ENCODE results near the gene SPTBN4.

- TF ChIP-seq EGR1 (IDR thresholded peaks at IDR 0.05) (no peak), EP300 (IDR thresholded peaks at IDR 0.05; ENCODE audit: borderline replicate concordance) (no peak), USF1 (IDR thresholded peaks at IDR 0.05) (no peak), TAF1 (IDR thresholded peaks at IDR 0.05; ENCODE audit: low read depth) (no peak), REST (IDR thresholded peaks at IDR 0.05; ENCODE audit: low read depth) (no peak), RAD21 (IDR thresholded peaks at IDR 0.05; ENCODE audit: low read depth) (no peak), FOXM1 (IDR thresholded peaks at IDR 0.05; ENCODE audit: borderline replicate concordance, low read depth) (no peak), NFIC (IDR thresholded peaks at IDR 0.05) (no peak), MAX (IDR thresholded peaks at IDR 0.05) (no peak), CREB1 (IDR thresholded peaks at IDR 0.05; ENCODE audit: low read depth) (no peak)
These were observed 86.0 kb downstream of the SPTBN4 start for GRCh38 chr19:40552848-40553247.

All from Ishikawa (cell line).